Amniotic stem cell (primary cell): ENCODE data around the gene KDM6B.
"Not testable (repeated sequence)": the region's sequence is repeated elsewhere in the genome, so short reads cannot be mapped to it uniquely, and the experiment has no call there.

Experiments used
- DNase-seq: peaks from one replicate; lab custom pipeline; 2025; lab: John Stamatoyannopoulos, UW

KDM6B gene, protein sequence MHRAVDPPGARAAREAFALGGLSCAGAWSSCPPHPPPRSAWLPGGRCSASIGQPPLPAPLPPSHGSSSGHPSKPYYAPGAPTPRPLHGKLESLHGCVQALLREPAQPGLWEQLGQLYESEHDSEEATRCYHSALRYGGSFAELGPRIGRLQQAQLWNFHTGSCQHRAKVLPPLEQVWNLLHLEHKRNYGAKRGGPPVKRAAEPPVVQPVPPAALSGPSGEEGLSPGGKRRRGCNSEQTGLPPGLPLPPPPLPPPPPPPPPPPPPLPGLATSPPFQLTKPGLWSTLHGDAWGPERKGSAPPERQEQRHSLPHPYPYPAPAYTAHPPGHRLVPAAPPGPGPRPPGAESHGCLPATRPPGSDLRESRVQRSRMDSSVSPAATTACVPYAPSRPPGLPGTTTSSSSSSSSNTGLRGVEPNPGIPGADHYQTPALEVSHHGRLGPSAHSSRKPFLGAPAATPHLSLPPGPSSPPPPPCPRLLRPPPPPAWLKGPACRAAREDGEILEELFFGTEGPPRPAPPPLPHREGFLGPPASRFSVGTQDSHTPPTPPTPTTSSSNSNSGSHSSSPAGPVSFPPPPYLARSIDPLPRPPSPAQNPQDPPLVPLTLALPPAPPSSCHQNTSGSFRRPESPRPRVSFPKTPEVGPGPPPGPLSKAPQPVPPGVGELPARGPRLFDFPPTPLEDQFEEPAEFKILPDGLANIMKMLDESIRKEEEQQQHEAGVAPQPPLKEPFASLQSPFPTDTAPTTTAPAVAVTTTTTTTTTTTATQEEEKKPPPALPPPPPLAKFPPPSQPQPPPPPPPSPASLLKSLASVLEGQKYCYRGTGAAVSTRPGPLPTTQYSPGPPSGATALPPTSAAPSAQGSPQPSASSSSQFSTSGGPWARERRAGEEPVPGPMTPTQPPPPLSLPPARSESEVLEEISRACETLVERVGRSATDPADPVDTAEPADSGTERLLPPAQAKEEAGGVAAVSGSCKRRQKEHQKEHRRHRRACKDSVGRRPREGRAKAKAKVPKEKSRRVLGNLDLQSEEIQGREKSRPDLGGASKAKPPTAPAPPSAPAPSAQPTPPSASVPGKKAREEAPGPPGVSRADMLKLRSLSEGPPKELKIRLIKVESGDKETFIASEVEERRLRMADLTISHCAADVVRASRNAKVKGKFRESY (N-terminal part only)

DNA sequence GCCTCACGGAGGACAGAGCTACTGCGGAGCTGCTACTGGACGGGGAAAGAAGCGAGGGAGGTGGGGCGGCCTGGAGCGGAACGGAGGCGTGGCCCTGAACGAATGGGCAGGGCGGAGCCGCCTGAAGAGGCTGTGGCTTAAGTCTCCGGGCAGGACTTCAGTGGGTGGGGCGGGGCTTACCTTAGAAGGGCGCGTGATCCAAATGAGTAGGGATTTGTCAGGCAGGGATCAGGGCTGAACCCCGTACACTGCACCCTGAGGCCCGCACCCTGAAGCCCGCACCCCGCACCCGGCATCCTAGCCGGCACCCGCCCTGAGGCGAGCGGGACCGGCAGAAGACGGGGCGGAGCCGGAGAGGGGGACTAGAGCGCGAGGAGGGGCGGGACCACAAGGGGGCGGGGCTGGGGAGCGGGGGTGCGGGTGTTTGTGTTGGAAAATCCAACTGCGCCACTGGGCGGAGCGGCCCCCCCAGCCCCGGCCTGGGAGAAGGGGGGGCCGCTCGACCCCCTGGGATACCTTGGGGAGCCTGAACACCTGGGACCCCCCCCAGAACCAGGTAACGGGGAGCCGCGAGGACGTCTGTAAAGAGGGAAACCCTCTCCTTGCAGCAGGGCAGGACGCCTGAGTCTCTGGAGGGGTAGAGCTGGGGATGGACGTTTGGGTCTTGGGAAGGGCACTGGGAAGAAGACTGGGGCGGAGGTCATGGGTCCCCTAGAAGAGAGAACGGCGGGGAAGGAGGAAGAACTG, at the start of gene KDM6B:
KDM6B (plus strand) TSS at position 423 of the 747 bp plus-strand sequence. CDS start 11,338 bp downstream, outside the sequence.
- peak; percentile 86 for DNase-seq

DNA sequence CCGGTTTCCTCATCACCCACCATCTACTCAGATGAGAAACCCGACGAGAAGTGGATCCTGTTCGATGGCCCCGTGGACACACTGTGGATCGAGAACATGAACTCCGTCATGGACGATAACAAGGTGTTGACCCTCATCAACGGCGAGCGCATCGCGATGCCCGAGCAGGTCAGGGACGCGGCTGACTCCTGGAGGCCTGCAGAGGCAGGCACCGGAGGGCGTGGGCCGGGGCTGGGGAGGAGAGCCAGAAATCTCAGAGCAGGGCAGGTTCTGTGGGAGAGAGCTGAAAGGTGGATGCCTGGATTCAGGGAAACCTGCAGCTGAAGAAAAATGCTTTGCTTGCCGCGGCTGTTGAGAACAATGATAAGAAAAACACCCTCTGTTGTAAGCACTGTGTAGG, 47.2 kb upstream of the KDM6B start:
- no peak for DNase-seq

DNA sequence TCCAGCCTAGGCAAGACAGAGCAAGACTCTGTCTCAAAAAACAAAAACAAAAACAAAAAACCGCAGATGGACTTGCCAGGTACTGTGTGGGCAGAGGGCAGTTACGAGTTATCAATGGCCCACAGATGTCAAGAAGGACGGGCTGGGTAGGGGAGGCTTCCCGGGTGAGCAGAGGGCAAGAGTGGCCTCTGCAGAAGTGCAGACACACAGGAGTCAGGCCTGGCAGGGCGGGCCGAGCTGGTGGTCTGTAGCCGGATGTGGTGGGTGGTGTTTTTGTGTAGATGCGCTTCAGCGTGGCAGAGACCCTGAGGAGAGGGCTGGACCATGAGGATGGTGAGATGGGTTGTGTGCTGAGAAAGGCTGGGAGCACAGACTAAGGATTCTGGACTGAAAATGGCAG, 44.9 kb upstream of the KDM6B start:
- DNase-seq = no peak

DNA sequence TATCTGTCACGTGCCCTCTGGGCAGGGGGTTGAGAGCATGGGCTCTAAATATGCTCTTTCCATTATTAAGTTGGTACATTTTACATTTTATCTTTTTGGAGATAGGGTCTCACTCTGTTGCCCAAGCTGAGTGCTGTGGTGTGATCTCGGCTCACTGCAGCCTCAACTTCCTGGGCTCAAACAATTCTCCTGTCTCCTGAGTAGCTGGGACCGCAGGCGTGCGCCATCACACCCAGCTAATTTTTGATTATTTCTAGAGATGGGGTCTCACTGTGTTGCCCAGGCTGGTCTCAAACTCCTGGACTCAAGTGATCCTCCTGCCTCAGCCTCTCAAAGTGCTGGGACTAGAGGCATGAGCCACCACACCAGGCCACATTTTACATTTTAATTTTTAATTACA, 43.9 kb upstream of the KDM6B start:
- no peak for DNase-seq

DNA sequence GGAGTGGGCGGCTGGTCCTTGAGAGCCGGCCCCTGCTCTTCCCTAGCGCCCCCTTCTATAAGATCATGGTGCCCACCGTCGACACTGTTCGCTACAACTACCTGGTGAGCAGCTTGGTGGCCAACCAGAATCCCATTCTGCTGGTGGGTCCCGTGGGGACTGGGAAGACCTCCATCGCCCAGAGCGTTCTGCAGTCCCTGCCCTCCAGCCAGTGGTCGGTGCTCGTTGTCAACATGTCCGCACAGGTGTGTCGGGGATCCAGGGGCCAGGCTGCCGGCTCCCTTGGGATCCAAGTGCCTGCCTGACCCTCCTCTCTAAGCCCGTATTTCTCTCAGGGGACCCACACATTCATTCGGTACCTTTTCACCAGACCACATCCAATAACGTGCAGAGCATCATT, 41.4 kb upstream of the KDM6B start:
- DNase-seq = no peak

DNA sequence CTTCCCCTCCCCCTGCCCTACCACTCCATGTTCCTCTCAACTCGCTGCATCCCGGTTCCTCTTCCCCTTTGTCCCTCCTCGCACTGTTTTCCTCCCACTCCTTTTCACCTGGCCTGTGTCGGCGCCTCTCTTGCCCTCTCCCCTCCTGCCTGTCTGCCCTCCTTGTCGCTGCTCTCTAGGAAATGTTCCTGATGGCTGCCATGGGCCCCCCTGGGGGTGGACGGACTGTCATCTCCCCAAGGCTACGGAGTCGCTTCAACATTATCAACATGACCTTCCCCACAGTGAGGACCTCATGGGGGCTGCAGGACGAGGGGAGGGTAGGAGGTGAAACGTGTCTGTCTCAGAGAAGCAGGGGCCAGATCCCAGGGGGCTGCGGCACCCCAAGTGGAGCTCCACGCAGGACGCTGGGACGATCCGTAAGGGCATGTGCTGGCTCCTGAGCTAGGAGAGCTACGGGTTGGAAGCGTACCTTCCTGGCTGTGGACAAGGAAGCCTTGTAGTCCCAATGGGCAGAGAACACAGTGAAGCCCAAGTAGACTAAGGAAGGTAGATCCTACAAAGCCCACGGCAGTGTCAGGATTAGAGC, 39.8 kb upstream of the KDM6B start:
- DNase-seq = no peak

DNA sequence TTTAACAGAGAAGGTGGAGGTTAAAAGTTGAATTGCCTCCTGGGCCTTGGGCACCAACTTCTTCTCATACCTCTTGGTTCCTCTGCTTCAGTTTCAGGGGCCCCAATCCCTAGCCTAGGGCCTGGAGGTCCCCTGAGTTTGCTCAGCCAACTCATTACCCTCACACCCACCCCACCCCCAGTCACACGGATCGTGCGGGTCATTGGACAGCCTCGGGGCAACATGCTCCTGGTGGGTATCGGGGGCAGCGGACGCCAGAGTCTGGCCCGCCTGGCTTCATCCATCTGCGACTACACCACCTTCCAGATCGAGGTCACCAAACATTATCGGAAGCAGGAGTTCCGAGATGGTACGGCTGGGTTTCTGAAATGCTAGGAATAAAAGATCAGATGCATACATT, 36.0 kb upstream of the KDM6B start:
- no peak for DNase-seq

DNA sequence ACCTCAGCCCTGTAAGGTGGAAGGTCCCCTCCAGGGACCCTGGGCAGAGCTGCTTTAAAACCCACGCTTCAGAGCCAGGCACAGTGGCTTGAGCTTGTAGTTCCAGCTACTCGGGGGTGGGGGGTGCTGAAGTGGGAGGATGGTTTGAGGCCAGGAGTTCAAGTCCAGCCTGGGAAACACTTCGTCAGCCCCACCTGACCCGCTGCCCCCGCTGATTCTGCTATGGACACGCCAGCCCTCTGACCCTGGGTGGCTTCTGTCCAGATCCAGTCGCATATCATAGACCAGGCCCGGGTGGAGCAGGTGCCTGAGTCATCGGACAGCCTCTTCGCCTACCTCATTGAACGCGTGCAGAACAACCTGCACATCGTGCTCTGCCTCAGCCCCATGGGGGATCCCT, 35.2 kb upstream of the KDM6B start:
- DNase-seq = no peak

DNA sequence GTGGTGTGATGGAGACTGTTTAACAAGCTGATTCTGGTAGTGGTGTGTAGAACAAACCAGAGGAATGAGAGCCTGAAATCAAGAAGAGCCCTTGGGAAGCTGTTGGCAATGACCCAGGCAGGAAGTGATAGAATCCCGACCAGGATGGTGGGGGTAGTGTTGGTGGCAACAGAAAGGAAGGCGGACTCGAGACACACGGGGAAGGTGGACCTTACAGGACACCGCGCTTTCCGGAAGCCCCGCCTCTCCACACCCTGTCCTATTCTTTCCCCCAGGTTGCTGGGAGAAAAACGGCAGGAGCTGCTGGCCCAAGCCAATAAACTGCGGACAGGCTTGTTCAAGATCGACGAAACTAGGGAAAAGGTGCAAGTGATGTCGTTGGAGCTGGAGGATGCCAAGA, 30.0 kb upstream of the KDM6B start:
- no peak for DNase-seq

DNA sequence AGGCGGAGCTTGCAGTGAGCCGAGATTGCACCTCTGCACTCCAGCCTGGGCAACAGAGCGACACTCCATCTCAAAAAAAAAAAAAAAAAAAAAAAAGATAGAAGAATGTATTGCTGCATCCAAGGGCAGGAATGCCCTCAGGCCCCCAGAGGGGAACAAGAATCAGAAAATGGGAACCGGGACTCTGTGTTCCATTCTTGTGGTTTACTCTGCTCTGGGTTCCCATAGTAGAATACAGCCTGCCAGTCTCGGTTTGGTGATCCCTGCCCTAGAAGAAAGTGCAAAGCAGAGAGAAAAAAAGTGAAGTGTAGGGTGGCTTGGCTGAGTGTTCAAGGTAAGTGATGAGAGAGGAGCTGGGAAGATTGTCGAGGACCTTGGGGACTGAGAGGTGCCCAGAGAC, 27.4 kb upstream of the KDM6B start:
- DNase-seq = no peak

DNA sequence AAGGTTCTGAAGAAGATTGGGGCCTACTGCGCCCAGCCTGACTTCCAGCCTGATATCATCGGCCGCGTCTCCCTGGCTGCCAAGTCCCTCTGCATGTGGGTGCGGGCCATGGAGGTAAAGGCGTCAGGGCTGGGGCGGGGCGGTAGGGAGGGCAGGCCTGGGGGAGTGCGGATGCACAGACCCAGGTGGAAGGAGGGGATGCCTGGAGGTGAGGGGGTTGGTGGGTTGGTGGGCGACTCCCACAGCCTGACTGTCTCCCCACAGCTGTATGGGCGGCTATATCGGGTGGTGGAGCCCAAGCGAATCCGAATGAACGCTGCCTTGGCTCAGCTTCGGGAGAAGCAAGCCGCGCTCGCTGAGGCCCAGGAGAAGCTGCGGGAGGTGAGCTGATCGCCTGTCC, 26.8 kb upstream of the KDM6B start:
- no peak for DNase-seq

DNA sequence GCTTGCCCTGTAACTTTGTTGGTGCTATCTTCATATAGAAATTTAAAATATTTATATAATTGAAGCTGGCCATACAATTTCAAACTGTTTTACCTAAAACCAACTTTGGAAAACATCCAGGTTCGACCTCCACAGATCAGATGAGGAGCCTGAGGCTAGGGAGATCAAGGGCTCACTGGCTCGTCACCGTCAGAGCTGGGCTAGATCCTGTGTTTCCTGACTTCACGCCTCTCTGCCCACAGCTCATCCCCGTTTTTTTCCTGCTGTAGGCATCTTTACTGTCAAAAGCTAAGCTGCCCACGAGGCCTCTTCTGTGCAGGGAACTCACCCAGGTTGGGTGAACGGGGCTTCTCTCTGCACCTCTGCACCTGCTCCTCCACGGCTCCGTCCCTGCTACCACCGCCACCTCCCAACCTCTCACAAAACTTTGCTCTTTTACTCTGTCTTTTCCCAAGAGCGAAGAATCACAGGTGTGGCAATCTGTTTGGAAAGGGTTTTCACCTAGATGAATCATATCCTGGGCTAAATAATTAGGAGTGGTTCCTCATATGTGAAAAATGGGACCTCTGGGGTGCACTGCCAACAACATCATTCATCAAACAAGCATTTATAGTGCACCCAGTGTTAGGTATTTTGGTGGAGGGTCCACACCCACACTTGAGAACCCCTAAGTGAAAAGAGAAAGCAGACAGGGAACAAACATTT, 24.8 kb upstream of the KDM6B start:
- DNase-seq = no peak

DNA sequence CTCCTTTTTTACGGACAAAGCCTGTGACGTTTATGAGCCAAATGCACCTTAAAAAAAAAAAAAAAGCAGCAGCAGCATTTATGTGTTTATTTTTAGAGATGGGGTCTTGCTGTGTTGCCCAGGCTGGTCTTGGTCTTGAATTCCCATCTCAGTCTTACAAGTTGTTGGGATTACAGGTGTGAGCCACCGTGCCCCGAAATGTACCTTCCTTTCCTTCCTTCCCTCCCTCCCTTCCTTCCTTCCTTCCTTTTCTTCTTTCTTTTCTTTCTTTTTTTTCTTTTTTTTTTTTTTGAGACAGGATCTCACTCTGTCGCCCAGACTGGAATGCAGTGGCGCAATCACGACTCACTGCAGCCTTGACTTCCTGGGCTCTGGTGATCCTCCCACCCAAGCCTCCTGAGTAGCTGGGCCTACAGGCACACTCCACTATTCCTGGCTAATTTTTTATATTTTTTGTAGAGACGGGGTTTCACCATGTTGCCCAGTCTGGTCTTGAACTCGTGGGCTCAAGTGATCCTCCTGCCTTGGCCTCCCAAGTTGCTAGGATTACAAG, 24.1 kb upstream of the KDM6B start:
- DNase-seq = not testable (repeated sequence)

DNA sequence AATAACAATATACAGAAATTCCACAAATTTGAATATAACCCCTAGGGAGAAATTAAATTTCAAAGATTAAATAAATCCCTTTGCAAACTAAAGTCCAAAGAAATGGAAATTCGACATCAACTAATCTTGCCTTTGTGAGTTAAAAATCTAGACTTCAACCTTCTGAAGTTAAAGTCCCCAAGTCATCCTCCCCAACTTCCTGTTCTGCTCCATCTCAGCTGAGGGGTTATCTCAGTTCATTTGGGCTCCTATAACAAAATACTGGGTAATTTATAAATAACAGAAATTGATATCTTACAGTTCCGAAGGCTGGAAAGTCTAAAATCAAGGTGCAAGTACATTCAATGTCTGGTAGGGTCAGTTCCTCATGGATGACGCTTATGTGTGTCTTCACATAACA, 22.8 kb upstream of the KDM6B start:
- no peak for DNase-seq

DNA sequence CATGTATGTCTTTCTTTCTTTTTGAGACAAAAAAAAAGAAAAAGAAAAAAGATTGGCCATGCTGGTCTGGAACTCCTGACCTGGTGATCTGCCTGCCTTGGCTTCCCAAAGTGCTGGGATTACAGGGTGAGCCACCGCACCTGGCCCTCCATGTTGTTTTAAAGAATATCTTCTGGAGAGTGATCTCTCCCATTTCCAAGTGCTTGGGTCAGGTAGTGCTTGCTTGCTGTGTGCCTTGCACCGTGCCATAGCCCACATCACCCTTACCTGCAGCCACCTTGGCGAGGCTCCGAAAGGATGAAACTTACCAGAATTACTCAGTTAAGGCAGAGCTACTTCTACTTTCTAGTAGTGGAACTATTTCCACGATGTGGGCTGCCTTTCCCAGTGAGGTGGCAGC, 19.0 kb upstream of the KDM6B start:
- no peak for DNase-seq

DNA sequence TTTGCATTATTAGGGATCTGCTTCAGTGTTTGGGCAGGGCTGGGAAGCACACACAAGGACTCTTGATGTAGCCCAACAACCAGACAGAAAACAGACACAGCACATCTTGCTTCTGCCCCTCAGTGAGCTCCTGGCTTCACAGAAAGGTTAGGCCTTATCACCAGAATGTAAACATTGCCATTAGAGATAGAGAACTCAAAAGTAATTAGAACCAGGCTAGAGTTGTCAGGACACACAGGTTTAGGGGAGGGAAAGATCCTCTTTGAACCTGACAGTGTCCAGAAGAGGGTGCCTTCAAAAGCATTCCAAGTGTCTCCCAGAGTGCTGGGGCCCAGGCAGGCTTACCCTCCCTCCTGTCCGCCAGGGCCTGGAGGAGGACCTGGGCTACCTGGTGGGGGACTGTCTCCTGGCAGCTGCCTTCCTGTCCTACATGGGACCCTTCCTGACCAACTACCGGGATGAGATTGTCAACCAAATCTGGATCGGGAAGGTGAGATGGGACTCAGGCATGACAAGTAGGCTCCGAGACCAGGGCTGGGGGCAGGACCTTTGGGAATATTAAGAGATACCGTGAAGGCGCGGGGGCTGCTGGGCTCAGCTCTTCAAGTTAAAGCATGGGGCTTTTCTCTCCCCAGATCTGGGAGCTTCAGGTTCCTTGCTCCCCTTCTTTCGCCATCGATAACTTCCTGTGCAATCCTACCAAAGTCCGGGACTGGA, 16.9 kb upstream of the KDM6B start:
- no peak for DNase-seq

DNA sequence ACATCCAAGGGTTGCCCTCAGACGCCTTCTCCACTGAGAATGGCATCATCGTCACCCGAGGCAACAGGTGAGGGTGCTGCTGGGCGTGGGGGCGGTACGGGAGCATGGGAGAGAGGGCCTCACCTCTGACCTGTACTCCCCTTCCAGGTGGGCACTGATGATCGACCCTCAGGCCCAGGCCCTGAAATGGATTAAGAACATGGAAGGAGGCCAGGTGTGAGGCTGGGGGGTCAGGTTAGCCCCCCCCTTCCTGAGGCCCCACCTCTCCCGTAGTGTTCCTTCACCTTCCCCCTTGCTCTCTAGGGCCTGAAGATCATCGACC, 16.4 kb upstream of the KDM6B start:
- DNase-seq = no peak

DNA sequence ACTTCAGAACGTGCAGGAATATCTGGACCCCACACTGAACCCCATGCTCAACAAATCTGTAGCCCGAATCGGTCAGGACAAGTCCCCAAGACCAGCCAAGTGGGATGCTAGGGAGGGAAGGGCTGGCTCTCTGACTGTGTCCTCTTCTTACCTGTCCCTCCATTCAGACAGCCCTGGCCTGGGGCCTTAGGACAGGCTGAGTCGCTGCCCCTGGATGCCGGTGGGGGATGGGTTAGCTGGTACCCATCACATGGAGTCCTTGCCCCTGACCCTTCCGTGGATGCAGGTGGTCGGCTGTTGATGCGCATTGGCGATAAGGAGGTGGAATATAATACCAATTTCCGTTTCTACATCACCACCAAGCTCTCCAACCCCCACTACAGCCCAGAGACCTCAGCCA, 16.0 kb upstream of the KDM6B start:
- DNase-seq = no peak

DNA sequence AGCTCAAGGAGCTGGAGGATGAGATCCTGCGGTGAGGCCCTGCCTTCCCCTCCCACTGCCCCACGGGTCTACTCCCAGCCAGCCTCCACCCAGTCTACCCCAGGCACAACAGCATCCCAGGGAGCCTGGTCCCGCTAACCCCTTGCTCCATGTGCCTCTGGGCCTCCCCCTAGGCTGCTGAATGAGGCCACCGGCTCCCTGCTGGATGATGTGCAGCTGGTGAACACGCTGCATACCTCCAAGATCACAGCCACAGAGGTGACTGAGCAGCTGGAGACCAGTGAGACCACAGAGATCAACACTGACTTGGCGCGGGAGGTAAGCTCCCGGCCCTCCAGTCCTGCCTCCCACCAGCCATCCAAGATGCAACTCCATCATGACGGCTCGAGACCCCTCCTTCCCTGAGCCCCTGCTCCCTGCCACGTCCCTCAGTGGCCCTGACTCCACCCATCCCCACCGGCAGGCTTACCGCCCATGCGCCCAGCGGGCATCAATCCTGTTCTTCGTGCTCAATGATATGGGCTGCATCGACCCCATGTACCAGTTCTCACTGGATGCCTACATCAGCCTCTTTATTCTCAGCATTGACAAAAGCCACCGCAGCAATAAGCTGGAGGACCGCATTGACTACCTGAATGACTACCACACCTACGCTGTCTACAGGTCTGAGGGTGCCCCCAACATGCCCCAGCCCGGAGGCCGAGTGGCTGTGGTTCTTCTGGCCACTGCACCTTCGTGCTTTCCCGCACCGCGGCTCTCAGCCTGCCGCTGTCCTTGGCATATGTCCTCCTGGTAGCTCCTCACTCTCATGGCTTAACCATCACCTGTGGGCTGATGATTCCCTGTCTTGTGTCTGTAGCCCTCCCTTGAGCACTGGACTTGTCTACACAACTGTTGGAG, 15.0 kb upstream of the KDM6B start:
- DNase-seq = no peak
